HepG2 (cell line): ENCODE results near the gene CAMSAP1. TPM values are rescaled to one million over a fixed set of nuclear protein-coding genes. Genes with fewer than 3 reads are reported as not detected.
A peak's percentile ranks its signal among the peaks of the same experiment; 100 is the strongest.

ENCODE experiments used
- IRF9 ChIP-seq: sonication (generic); formaldehyde crosslinking; IDR thresholded peaks from 2 replicates; pipeline ENCODE4 v1.8.0; 2022; ENCODE audit warnings: missing genetic modification reagents, mild to moderate bottlenecking, borderline replicate concordance
- KDM2A ChIP-seq: sonication (generic); formaldehyde crosslinking; IDR thresholded peaks from 2 replicates; pipeline ENCODE4 v1.4.0; 2020; ENCODE audit warnings: low read depth, missing genetic modification reagents, borderline replicate concordance
- MAX ChIP-seq: IDR thresholded peaks from 2 replicates; pipeline ENCODE4 v1.6.1; 2012; ENCODE audit warnings: inconsistent platforms
- MAZ ChIP-seq, 2 experiments: sonication (generic) in 1 of 2; formaldehyde crosslinking in 1 of 2; IDR thresholded peaks; 2 replicates each; pipeline versions ENCODE4 v1.5.0 to v1.6.1; 2012 to 2020; ENCODE audit warnings: low read depth in 2 of 2, mild to moderate bottlenecking in 2 of 2, borderline replicate concordance in 1 of 2, improper control_type of control experiment in 1 of 2, low read length in 1 of 2, missing genetic modification reagents in 1 of 2, moderate library complexity in 1 of 2
- PAWR ChIP-seq: sonication (generic); formaldehyde crosslinking; IDR thresholded peaks from 2 replicates; pipeline ENCODE4 v1.4.0; 2020; ENCODE audit warnings: missing genetic modification reagents, mild to moderate bottlenecking, borderline replicate concordance
- PHF8 ChIP-seq: sonication (generic); formaldehyde crosslinking; IDR thresholded peaks from 2 replicates; pipeline ENCODE4 v1.5.0; 2020; ENCODE audit warnings: missing genetic modification reagents
- SALL2 ChIP-seq: sonication (generic); formaldehyde crosslinking; IDR thresholded peaks from 2 replicates; pipeline ENCODE4 v1.8.1; 2023; ENCODE audit warnings: mild to moderate bottlenecking, missing genetic modification reagents, inconsistent platforms
- ZNF687 ChIP-seq: sonication (generic); formaldehyde crosslinking; IDR thresholded peaks from 2 replicates; pipeline ENCODE4 v1.5.1; 2020; ENCODE audit warnings: mild to moderate bottlenecking, missing genetic modification reagents, moderate library complexity
- polyA plus RNA-seq, 8 experiments: library from polyadenylated mRNA; depleted of rRNA in 3 of 8; stranded (reverse) in 7 of 8; unstranded in 1 of 8; fragments of >200 nt; fragmentation: Illumina TruSeq in 4 of 8; extraction: Trizol in 4 of 8; gene quantifications; 2 replicates each; pipeline versions ENCODE4 v1.2.1 to v1.2.3, GENCODE V29; 2011 to 2016; ENCODE audit warnings: low read depth in 4 of 8, missing spikeins in 1 of 8, mixed read lengths in 1 of 8; ENCODE audit not compliant: insufficient read depth in 1 of 8
- total RNA-seq, 5 experiments: library from RNA; depleted of rRNA; stranded (reverse); fragments of >200 nt; fragmentation: Illumina TruSeq; extraction: Trizol; gene quantifications; 2 replicates each; pipeline ENCODE4 v1.2.3, GENCODE V29; 2016; ENCODE audit warnings: low read depth in 1 of 5
- TF ChIP-seq, protein P1 (sequence below): sonication (generic); formaldehyde crosslinking; IDR thresholded peaks from 2 replicates; pipeline ENCODE4 v1.4.0; 2020; ENCODE audit warnings: missing genetic modification reagents, mild to moderate bottlenecking, borderline replicate concordance
- TF ChIP-seq, protein P2 (sequence below): sonication (generic); formaldehyde crosslinking; IDR thresholded peaks from 2 replicates; pipeline ENCODE4 v1.5.0; 2020; ENCODE audit warnings: mild to moderate bottlenecking, missing genetic modification reagents, borderline replicate concordance
- TF ChIP-seq, protein P3 (sequence below): fragments of 450-650 bp; IDR thresholded peaks from 2 replicates; pipeline ENCODE4 v1.6.1; 2016

The CAMSAP1 gene
- total and polyA plus RNA-seq, 2 of the 13 experiments (the other 11 are each of a cell fraction or from before 2014, with no cell fraction given) = 3.8 to 12.4 TPM

DNA sequence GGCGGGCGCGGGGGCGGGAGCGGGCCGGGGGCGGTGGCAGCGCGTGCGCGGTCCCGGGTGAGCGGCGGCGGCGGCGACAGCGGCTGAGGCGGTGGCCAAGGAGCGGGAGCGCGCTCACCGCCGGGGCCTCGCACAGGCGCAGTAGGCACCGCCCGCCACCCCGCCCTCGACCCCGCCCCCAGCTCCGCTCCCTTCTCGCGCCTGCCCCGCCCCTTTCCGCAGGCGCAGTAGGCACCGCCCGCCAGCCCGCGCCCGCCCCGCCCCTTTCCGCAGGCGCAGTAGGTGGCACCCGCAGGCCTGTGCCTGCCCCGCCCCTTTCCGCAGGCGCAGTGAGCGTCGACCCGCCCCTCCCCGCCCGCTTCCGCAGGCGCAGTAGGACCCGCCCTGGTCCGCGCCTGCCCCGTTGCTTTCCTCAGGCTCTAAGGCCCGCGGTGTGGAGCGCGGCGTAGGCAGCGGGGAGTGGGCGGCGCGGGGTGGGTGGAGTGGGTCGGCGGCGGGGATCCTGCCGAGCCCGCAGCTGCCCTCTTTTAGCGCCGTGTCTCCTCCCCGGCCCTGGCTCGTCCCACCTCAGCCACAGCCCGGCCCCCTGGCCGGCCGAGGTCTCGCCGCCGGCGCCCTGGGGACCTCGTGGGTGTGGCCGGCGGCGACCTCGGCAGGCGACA is at the start of gene CAMSAP1 (continued):
- TF ChIP-seq ZNF687 = peak; percentile 86
- TF ChIP-seq SALL2 = peak; percentile 49; the same call in 1 of the 2 replicates
- TF ChIP-seq PAWR (CRISPR knock-in tag) = no peak
- TF ChIP-seq PHF8 (CRISPR knock-in tag) = peak; percentile 85
- TF ChIP-seq, protein P1, sequence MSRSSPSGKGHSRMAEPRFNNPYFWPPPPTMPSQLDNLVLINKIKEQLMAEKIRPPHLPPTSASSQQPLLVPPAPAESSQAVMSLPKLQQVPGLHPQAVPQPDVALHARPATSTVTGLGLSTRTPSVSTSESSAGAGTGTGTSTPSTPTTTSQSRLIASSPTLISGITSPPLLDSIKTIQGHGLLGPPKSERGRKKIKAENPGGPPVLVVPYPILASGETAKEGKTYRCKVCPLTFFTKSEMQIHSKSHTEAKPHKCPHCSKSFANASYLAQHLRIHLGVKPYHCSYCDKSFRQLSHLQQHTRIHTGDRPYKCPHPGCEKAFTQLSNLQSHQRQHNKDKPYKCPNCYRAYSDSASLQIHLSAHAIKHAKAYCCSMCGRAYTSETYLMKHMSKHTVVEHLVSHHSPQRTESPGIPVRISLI (CRISPR knock-in tag) = no peak
- TF ChIP-seq, protein P2, sequence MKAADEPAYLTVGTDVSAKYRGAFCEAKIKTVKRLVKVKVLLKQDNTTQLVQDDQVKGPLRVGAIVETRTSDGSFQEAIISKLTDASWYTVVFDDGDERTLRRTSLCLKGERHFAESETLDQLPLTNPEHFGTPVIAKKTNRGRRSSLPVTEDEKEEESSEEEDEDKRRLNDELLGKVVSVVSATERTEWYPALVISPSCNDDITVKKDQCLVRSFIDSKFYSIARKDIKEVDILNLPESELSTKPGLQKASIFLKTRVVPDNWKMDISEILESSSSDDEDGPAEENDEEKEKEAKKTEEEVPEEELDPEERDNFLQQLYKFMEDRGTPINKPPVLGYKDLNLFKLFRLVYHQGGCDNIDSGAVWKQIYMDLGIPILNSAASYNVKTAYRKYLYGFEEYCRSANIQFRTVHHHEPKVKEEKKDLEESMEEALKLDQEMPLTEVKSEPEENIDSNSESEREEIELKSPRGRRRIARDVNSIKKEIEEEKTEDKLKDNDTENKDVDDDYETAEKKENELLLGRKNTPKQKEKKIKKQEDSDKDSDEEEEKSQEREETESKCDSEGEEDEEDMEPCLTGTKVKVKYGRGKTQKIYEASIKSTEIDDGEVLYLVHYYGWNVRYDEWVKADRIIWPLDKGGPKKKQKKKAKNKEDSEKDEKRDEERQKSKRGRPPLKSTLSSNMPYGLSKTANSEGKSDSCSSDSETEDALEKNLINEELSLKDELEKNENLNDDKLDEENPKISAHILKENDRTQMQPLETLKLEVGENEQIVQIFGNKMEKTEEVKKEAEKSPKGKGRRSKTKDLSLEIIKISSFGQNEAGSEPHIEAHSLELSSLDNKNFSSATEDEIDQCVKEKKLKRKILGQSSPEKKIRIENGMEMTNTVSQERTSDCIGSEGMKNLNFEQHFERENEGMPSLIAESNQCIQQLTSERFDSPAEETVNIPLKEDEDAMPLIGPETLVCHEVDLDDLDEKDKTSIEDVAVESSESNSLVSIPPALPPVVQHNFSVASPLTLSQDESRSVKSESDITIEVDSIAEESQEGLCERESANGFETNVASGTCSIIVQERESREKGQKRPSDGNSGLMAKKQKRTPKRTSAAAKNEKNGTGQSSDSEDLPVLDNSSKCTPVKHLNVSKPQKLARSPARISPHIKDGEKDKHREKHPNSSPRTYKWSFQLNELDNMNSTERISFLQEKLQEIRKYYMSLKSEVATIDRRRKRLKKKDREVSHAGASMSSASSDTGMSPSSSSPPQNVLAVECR (CRISPR knock-in tag) = peak; percentile 87; the same call in 1 of the 2 replicates
- TF ChIP-seq, protein P3, sequence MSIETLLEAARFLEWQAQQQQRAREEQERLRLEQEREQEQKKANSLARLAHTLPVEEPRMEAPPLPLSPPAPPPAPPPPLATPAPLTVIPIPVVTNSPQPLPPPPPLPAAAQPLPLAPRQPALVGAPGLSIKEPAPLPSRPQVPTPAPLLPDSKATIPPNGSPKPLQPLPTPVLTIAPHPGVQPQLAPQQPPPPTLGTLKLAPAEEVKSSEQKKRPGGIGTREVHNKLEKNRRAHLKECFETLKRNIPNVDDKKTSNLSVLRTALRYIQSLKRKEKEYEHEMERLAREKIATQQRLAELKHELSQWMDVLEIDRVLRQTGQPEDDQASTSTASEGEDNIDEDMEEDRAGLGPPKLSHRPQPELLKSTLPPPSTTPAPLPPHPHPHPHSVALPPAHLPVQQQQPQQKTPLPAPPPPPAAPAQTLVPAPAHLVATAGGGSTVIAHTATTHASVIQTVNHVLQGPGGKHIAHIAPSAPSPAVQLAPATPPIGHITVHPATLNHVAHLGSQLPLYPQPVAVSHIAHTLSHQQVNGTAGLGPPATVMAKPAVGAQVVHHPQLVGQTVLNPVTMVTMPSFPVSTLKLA = no peak
- 0 out of 2 replicates have a peak, but pooled peaks have one; percentile 23 for TF ChIP-seq MAZ (IDR thresholded peaks at IDR 0.05; ENCODE audit: borderline replicate concordance, low read depth, low read length)
- peak; percentile 47; the same call in 1 of the 2 replicates for TF ChIP-seq MAZ (CRISPR knock-in tag; IDR thresholded peaks at IDR 0.05; ENCODE audit: low read depth)
- peak; percentile 49; the same call in 1 of the 2 replicates for TF ChIP-seq IRF9 (CRISPR knock-in tag)
- TF ChIP-seq KDM2A (CRISPR knock-in tag) = peak; percentile 85
- TF ChIP-seq MAX = peak; percentile 39; the same call in 1 of the 2 replicates
